Activated CD8-positive, alpha-beta memory T cell treated with anti-CD3 and anti-CD28 coated beads, Interleukin-2, amount 50 U/mL, for 48 hours (primary cell): ENCODE measurements around the gene SOX13.

Experiments
- DNase-seq: peaks from one replicate; pipeline ENCODE4 v3.0.0-alpha.2; 2020

Gene SOX13

GRCh38 chr1:204065174-204065985, 7.5 kb upstream of the SOX13 start:
- no peak for DNase-seq

- no peak for DNase-seq
Measured at GRCh38 chr1:204065986-204066300, 7.0 kb upstream of the SOX13 start.

- DNase-seq: no peak
Measured at GRCh38 chr1:204067935-204068334, 5.0 kb upstream of the SOX13 start.

- no peak for DNase-seq
Measured at GRCh38 chr1:204069887-204070286, 3.0 kb upstream of the SOX13 start.

- no peak for DNase-seq
Measured at GRCh38 chr1:204070895-204071294, 2.0 kb upstream of the SOX13 start.

- DNase-seq: no peak
Measured at GRCh38 chr1:204073837-204074273, 940 bp downstream of the SOX13 start.

- no peak for DNase-seq
Measured at GRCh38 chr1:204074274-204075138, 1.6 kb downstream of the SOX13 start.

GRCh38 chr1:204075139-204075521, 2.2 kb downstream of the SOX13 start:
- DNase-seq: no peak

- no peak for DNase-seq
Measured at GRCh38 chr1:204075890-204076846, 3.3 kb downstream of the SOX13 start.

GRCh38 chr1:204076891-204077290, 4.0 kb downstream of the SOX13 start:
- no peak for DNase-seq

GRCh38 chr1:204077979-204078696, 5.2 kb downstream of the SOX13 start:
- DNase-seq: no peak

- no peak for DNase-seq
Measured at GRCh38 chr1:204079608-204079999, 6.7 kb downstream of the SOX13 start.

GRCh38 chr1:204080163-204080903, 7.4 kb downstream of the SOX13 start:
- DNase-seq: no peak

GRCh38 chr1:204081164-204081790, 8.4 kb downstream of the SOX13 start:
- DNase-seq: no peak

- DNase-seq: no peak
Measured at GRCh38 chr1:204081791-204082513, 9.0 kb downstream of the SOX13 start.

- DNase-seq: no peak
Measured at GRCh38 chr1:204083491-204083890, 10.6 kb downstream of the SOX13 start.

GRCh38 chr1:204084247-204084772, 11.4 kb downstream of the SOX13 start:
- no peak for DNase-seq

- DNase-seq: no peak
Measured at GRCh38 chr1:204085876-204086275, 13.0 kb downstream of the SOX13 start.

GRCh38 chr1:204087181-204087892, 14.4 kb downstream of the SOX13 start:
- no peak for DNase-seq
